EH (cell line): ENCODE measurements around the gene OGN.
A peak's percentile ranks its signal among the peaks of the same experiment; 100 is the strongest.

ENCODE experiments used
- DNase-seq: peaks from one replicate; pipeline ENCODE4 v3.0.0-alpha.2; 2015; ENCODE audit warnings: low read depth

The OGN gene

DNA sequence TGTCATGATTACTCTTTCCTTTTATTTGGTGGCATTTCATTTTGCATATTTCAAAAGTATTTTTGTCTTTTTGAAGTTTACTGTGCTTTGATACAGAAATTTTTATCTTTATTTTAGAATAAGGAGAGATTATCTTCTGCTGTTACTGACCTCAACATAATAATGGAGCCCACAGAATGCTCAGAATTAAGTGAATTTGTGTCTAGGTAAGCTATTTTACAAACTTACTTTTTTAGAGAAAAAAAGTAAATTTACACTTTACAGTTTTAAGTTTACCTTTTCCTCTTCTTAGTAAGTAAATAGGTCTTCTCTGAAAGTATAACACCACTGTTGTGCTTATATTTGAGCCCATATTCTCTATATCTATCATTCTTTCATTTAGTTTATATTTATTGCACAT, 58.8 kb downstream of the OGN start:
- no peak for DNase-seq

DNA sequence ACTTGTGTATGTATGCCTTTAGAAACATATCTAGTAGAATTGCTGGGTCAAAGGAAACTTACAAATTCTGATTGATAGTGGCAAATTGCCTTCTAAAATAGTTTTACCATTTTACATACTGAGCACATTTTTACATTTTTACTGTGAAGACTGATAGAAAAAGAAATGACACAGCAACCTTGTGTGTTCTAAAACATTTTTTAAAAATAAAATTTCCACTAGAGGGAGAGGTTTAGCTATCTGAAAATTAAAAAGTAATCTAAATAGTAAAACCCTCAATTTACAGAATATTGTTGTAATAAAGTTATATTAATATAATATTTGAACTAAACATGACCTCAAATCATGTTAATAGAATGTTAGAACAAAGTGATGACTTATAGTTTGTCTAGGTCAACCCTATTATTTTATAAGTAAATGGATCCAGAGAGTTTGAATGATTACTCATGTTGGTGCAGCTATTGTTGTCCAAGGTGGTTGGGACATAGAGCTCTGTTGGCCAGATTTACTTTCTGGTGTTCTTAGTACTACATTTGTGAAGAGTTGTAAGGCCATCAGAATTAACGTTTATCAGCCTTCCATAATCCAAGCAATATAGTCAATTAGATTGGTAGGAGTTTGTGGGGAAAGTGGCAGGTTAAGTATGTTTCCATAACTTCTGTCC, 61.4 kb downstream of the OGN start:
- peak; percentile 7 for DNase-seq

DNA sequence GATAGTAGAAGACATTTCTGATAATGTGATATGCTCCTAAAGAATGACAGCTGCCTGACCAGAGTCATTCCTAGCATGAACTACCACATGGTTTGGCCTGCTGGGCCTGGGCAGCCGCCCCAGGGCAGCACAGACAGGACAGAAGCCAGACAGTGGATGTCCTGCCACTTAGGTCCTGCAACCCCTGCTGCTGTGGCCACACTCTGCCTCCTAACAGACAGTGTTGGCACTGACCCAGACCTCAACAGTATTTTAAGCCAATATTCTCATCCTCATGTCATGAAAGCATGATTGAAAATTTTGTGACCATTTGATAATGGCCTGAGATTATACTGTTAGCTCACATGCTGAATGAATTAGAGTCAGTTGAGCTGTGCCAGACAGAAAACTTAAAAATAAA, 62.8 kb downstream of the OGN start:
- peak; percentile 10 for DNase-seq

DNA sequence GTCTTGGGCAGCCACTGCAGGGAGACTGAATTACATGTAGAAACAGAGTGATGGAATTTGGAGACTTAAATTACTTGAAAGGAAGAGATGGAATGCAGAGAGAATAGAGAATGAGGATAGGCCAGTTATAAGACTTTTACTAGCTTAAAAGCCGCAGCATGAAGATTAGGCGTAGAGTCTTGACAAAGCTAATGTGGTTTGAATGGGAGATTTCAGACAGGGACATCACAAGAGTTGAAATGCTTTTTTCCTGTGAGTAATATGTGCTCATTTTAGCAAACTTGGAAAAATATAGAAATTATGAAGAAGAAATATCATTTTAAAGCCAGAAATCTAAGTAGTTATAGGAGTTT, 71.1 kb downstream of the OGN start:
- DNase-seq = no peak
